Stimulated activated CD8-positive, alpha-beta memory T cell treated with anti-CD3 and anti-CD28 coated beads, Interleukin-15, amount 100 ng/mL, for 1 hour (primary cell): ENCODE data around the gene FAM151A.

Experiments
- DNase-seq: peaks from one replicate; pipeline ENCODE4 v3.0.0-alpha.2; 2020; ENCODE audit warnings: low read depth

FAM151A gene

DNA sequence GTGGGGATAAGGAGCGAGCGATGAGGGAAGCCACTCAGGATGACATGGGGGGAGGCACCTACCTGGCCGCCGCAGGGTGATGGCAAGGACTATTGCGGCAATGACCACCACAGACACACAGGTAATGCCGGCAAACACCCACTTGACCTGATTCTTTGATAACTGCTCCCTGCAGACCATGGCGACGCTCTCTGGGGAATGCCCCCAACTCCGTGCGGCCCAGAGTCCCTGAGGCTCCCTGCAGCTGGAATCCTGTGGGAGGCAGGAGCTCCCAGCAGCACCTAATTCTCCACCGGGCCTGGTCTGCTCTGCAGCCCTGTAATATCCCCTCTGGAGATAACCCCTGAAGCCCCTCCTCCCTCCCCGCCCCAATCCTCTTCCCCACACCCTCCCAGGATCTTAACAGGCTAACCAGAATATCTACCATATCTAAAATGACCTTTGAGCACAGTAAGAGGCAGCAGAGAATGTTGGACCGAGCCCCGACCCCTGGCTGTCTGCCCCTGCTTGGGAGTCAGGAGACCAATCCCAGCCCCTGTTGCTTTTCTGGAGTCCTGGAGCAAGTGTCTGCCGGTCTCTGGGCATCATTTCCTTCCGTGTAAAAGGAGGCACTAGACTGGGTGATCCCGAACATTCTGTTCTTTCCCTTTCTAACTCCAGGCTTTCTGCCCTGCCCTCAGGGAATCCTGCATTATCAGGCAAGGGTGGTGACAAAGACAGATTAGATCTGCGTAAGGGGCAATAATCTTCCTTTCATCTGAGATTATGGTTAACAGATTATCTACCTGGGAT lies at the start of gene FAM151A:
Gene FAM151A, minus strand, starts transcription at position 310 of the 792 bp plus-strand sequence. Its CDS starts 130 bp downstream, at position 180.
- DNase-seq, result no peak

DNA sequence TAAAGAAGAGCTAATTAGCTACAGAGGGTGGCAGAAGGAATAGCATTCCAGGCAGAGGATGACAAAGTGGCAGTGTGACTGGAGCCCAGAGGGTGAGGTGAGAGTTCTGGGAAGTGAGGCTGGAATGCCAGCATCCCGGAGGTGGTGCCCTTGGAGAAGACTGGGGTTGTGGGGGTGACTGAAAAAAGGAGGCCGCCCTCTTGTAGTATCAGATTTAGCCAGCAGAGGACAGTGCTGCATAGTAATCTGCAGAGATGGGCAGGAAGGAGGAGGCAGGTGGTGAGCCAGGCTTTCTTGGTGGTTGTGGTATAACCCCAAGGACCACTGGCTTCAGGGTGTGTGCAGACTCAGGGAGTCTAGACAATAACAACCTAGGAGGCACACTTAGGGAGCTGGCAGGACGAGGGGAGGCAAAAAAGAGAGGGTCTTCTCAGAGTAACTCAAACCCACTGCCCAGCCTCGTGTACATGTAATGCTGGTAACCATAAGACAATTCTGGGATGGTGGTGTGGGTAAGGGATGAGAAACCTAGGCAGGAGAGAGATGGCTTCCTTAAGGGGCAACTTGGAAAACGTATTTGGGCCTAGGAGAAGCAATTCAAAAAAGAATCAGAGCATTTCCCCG lies 48.8 kb upstream of the FAM151A start:
- peak; percentile 47 for DNase-seq

DNA sequence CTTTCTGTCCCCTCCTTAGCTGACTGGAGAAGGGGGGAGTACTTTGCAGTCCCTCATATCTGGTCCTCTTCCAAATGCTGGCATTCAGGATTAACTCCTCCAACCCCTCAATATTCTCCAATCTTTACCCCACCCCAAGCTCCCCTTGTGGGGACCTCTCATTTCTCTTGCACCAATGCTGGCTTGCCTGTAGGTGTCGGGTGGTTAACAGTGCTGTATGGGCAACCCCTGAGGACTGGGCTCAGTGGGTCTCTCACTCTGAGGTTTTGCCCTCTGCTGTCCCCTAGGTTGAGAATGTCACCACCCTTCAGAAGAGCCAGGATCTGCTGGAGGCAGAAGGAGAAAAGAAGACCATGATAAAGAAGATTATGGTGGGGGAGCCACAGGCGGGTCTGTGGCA lies 45.2 kb upstream of the FAM151A start:
- no peak for DNase-seq

DNA sequence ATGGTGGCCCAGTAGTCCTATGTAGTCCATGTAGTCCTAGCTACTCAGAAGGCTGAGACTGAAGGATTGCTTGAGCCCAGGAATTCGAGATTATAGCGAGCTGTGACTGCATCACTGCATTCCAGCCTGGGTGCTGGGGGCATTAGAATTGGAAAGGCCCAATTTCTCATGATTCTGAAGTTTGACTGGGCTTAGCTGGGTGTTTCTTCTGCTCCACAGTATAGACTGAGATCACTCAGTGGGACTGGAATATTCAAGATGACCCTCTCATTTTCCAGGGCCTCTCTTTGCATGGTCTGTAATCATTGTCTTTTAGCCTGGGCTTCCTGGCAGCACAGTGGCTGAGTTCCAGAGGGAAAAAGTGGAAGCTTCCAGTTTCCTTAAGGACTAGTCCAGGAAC lies 44.5 kb upstream of the FAM151A start:
- DNase-seq, result no peak

DNA sequence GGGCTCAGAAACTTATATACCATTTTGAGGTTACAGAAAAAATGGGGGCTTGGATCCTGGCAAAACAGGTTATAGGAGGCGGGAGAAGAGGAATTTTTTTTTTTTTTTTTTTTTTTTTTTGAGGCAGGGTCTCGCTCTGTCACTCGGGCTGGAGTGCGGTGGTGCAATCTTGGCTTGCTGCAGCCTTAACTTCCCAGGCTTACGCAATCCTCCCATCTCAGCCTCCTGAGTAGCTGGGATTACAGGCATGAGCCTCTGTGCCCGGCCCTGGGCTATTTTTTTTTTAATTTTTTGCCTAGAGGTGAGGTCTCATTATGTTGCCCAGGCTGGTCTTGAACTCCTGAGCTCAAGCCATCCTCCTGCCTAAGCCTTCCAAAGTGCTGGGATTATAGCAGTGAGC lies 43.0 kb upstream of the FAM151A start:
- no peak for DNase-seq

DNA sequence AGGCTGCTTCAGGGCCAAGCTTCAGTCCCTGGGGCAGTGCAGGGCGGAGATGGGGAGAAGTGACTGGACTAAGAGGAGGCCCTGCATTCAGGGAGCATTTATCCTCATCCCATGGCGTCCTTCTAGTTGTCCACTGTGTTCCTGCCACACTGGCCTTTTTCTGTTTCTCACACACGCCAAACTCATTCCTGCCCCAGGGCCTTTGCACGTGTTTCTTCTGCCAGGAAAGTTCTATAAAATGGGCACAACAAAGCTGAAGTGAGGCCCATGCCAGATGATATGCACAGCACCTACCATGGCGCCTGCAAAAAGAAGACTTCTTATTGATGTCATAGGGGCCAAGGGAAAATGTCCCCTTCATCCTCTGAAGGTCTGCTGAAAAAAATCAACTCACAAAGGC lies 42.5 kb upstream of the FAM151A start:
- DNase-seq, result no peak

DNA sequence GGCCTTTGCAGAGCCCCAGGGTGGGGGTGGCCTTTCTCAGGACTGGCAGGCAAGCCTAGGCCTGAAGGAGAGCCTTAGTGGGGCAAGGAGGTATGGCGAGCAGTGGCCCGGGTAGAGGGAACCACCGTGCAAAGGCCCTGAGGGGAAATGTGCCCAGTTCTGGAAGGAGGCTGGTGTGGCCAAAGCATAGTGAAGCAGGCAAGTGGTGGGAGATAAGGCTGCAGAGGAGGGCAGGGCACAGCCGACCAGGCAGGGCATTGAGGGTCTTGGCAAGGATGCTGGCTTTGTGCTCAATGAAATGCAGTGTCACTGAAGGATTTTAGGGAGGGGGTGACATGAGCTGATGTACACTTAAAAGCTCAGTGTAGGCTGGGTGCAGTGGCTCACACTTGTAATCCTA lies 41.0 kb upstream of the FAM151A start:
- DNase-seq, result no peak

DNA sequence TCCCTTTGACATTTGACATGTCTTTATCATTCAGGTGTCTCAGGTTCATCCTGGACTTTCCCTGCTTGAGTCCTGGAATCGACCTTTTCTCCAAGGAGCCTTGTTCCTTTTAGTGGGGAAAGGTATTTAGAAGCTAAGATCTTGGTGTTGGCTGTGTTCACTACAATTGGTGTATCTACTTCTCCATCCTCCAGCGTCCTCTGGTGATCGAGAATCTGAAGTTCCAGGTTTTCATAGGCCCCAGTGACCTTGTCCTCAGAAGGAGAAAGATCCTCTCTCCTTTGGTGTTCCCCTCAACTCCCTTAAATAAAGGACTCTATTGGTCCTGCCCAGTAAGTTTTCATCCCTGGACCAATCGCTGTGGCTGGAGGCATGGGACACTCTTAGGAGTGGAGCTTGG lies 40.4 kb upstream of the FAM151A start:
- DNase-seq, result no peak

DNA sequence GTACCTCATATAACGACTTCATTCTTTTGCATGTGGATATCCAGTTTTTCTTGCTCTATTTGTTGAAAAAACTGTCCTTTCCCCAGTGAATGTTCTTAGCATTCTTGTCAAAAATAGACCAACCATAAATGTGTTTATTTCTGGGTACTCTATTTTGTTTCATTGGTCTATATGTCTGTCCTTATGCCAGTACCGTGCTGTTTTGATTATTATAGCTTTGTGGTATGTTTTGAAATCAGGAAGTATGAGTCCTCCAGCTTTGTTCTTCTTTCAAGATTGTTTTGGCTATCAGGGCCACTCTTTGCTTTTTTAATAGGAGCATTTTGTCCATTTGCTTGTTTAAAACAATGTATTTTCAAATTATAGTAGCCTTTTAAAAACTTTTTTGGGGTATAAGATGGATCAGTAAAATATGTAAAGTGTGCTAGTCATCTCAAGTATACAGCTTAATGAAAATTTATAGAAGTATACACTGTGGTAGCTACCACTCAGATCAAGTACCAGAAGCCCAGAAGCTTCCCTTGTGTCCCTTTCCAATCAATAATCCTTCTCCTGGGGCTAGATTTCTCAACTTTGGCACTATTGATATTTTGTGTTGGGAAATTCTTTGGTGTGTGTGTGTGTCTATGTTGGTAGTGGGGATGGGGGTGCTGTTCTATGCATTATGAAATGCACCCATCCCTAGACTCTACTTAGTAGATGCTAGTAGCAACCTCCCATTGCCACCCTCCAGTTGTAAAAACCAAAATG lies 35.0 kb upstream of the FAM151A start:
- DNase-seq, result no peak

DNA sequence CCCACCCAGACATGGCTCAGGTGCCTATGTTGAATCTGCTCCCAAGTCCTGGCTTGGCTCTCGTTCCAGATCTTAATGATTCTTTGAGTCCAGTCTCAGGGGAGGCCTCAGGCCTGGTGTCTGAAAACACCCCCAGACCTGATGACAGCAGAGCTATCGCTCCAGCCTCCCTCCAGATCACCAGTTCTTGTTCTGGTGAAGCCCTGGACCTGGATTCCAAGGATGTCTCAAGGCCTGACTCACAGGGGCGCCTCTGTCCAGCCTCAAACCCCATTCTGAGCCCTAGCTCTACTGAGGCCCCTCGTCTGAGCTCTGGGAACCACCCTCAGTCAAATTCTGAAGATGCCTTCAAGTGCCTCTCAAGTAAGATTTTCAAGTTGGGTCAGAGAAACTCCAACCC lies 29.7 kb upstream of the FAM151A start:
- DNase-seq, result no peak

DNA sequence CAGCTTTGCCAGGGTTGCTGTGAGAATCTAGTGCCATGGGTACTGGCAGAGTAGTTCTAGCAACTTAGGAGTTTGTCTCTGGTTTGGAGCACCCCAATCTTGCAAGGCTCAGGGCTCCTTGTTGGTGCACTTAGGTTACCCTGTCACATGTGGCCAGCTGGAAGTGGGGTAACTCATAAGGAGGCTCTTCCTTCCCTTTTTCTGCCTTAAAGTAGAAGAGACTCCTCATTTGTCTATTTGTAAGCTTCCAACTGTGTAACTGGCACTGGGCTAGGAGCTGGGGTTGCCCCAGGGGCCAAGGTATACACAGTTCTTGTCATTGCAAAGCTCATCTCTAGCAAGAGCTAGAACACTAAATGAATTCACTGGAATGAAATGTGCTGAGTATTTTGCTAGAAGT lies 28.8 kb upstream of the FAM151A start:
- DNase-seq, result no peak

DNA sequence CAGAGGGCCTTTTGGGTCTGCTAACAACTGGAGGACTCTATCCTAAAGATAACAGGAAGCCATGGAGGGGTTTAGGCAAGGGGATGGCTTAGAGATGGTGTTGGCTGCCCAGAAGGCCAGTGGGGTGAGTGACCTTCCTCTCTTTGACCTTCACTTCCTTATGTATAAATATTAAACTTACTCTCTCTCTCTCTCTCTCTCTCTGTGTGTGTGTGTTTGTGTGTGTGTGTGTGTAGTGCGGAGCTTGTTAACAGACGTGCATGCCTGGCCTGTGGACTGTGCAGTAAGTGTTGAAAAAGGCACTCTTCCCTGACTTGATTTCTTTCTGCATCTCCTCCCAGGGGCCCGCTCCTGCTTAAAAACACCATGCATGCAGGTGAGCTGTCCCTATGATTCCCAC lies 28.3 kb upstream of the FAM151A start:
- DNase-seq, result no peak

DNA sequence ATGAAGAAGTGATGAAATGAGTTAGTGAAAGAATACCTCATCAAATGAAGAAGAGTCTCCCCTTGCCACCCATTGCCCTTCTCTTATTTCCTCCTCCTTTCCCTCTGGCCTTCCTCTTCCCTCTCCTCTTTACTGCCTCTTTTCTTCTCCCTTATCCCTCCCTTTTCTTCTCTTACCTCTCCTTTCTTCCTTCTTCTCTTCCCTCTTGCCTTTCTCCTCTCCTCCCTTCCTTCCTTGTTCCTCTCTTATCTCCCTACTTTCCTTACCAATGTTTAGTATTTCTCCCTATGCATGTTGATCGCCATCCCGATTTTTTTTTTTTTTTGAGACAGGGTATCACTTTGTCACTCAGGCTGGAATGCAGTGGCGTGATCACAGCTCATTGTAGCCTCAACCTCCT lies 27.1 kb upstream of the FAM151A start:
- no peak for DNase-seq

DNA sequence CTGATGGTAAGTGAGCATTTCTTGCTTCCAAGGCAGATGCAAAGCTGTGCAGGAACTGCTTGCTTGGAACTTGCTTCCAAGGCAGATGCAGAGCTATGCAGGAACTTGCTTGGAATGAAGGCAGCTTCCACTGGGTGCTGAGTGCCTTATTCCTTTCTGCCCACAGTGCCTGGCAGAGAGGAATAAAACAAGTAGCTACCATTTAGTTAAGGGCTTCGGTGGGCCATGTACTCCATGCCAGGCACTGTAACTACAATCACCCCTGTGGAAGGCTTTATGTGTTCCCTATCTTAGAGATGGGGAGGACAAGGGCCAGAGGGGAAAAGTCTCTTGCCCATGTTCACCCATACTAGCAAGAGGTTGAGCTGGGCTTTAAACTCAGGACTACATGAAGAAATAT lies 26.6 kb upstream of the FAM151A start:
- no peak for DNase-seq

DNA sequence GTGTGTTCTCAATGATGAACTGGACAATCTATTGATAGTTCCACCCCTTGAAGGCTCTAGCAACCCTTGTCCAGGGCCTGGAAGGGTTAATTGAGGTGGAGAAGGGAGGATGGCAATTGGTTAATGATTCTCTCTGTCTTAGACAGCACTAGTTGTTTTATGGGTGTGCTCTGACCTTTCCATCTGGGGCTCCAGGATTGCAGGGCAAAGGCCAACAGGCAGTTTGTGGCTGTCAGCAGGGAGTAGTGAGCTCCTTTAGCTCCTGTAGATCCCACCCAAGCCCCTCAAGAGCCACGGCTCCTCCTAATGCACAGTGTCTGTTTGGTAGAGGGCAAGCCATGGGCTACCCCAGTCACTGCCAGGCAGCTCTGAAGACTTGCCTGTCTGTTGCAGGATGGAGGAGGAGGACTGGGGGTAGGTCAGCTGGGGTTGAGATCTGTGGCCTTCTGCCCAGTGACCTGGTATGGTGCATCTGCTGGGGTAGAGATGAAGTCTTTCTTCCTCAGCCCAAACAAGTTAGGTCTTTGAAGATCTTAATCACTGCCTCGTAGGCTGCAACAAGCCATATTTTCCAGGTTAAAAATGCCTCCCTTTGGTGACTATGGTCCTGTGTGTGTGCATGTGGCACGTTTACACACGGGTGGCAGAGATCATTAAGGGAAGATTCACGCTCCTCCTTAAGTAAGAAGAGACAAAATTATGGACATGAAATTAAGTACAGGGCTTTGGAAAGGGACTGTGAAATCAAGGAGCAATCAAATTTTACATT lies 26.0 kb upstream of the FAM151A start:
- no peak for DNase-seq

DNA sequence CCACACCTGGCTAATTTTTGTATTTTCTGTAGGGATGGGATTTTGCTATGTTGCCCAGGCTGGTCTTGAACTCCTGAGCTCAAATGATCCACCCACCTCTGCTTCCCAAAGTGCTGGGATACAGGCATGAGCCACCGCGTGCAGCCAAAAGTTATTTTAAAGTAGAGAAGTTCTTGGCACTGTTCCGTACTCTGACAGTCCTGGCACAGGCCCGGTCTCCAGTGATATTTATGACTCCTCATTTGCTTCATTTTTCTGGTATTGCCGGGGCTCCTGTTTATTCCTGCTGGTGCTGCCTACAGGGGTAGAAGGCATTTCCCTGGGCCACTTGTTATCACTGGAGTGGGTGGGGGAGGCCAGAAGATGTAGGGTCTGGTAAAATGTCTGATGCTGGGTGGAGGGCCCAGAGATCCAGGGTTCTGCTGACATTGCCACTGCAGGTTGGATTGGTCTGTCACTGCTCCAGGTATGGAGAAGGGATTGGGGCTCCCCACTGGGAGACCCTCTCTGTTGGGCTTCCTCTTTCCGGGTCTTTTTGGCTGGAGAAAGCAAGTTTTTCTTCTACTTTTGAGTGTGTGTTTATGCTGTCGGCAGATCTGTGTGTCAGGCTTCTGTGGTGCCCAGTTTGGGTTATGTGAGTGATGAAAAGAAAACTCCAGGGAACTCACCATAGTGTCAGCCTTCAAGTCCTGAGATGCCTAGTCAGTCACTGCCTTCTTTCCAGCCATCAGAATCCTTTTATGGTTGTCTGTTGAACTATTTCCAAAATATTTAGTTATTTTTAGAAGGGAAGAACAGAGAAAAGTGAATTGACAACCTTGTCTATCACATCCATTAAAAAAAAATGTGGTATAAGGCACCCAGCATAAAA lies 22.7 kb upstream of the FAM151A start:
- no peak for DNase-seq

DNA sequence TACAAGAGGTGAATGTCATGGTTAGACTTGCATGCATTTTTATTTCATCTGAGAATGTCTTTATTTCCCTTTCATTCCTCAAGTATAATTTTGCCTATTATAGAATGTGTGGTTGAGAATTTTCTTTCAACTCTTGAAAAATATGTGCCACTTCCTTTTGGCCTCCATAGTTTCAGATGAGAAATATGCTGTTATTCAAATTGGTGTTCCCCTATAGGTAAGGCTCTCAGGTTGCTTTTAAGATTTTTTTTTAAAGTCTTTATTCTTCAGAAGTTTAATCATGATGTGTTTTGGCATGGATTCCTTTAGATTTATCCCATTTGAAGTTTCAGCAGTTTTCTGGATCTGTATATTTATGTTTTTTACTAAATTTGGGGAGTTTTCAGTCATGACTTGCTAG lies 20.4 kb upstream of the FAM151A start:
- DNase-seq, result no peak

DNA sequence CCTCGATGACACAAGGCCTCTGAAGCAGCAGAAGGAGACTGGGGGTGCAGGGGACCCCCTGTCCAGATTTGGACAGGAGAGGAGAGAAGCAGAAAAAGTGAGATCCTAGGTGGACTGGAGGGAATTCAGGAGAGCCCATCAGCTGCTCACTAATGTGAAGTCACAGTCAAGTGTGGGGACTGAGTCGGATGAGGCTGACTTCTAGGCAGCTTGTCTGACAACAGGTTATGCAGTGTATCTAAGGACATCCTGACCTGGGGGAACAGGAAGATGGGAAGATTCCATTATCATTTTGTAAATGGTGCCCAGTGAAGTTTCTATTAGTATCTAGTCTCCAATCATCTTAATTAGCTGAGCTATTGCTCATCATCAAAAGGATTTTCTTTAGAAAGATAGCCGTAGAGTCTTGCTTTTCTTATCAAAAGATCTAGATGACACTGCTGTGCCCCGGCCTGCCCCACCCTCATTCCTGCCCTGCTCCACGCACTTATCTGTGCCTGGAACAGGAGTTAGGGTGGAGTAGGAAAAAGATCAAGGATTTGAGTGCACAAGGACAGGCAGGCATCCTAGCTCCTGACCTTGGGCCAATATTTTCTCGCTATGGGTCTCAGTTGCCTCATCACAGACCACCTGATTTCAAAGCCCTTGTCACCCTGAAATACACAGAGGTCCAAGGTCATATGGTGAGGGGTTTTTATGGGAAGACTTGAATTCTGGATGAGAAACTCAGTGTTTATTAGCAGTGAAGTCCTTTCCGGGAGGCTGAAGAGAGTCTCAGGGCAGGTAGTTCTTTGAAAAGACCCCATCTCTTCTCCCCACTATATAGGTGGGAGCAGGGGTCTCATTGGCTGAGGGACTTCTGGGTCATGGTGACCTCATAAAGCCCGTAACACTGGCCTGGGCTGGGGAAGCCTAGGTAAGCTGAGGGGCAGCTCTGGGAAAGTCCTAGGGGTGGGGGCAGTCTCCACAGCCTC lies 17.8 kb upstream of the FAM151A start, which contains the start of gene MROH7:
Gene MROH7, plus strand, starts transcription at position 924 of the 974 bp plus-strand sequence. CDS start 11,141 bp downstream, outside the sequence.
- no peak for DNase-seq

DNA sequence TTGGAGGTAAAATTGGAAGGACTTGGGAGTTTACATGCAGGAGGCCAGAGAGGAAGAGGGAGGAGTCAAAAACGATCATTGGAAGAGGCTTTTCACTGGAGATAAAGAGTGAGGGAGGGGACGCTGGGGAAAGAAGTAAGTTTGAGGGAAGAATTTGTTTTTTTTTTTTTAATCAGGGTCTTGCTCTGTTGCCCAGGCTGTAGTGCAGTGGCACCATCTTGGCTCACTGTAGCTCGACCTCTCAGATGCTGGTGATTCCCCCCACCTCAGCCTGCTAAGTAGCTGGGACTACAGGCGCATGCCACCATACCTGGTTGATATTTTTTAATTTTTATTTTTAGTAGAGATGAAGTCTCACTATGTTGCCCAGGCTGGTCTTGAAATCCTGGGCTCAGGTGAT lies 17.0 kb upstream of the FAM151A start:
- no peak for DNase-seq
